Panc1 (cell line): ENCODE measurements around the gene EOLA1. TPM values are rescaled to one million over a fixed set of nuclear protein-coding genes. Genes with fewer than 3 reads are reported as not detected.
A peak's percentile ranks its signal among the peaks of the same experiment; 100 is the strongest.

Source experiments
- ATAC-seq: fragments of 200-7000 bp; cut with Tn5 transposase; 2 replicates; pipeline ENCODE4 v1.9.1; 2020; ENCODE audit warnings: mild to moderate bottlenecking, moderate library complexity
- BruUV-seq: library from RNA; stranded (reverse); fragments of 400-500 nt; replicated peaks from 2 replicates; lab custom pipeline; 2021; lab: Mats Ljungman, UMichigan
- CTCF ChIA-PET: fragments of 300-600 bp; sonication (Branson Sonifier 250); formaldehyde crosslinking; loops from one replicate; lab custom pipeline; 2022; ENCODE audit warnings: antibody characterized with exemption; lab: Charles Lee
- POLR2A ChIA-PET: fragments of 300-600 bp; sonication (Branson Sonifier 250); formaldehyde crosslinking; loops from one replicate; lab custom pipeline; 2022; ENCODE audit warnings: antibody characterized with exemption; lab: Charles Lee
- DNase-seq: peaks from one replicate; pipeline ENCODE4 v3.0.0-alpha.2; 2010; ENCODE audit warnings: low read depth, low spot score
- H3K27ac ChIP-seq: 2 replicates; pipeline ENCODE4 v1.5.1; 2011; ENCODE audit warnings: mild to moderate bottlenecking, low read length, inconsistent platforms
- H3K27me3 ChIP-seq: fragments of 200-500 bp; sonication (Bioruptor generic); 2 replicates; pipeline ENCODE4 v1.6.0; 2014; ENCODE audit warnings: low read length, inconsistent platforms; ENCODE audit not compliant: control insufficient read depth, insufficient read depth
- H3K36me3 ChIP-seq: fragments of 200-500 bp; sonication (Bioruptor generic); 2 replicates; pipeline ENCODE4 v1.5.1; 2014; ENCODE audit warnings: inconsistent platforms, mild to moderate bottlenecking, low read length, moderate library complexity; ENCODE audit not compliant: control insufficient read depth, insufficient read depth
- H3K4me1 ChIP-seq: 2 replicates; pipeline ENCODE4 v1.5.1; 2011; ENCODE audit warnings: inconsistent platforms, mild to moderate bottlenecking, low read length, moderate library complexity; ENCODE audit not compliant: control insufficient read depth, insufficient read depth
- H3K4me3 ChIP-seq, 2 experiments: 2 replicates each; pipeline ENCODE4 v1.5.1; 2011 to 2012; ENCODE audit warnings: low read depth in 2 of 2, low read length in 2 of 2, mild to moderate bottlenecking in 2 of 2, inconsistent platforms in 1 of 2, moderate library complexity in 1 of 2
- H3K9me3 ChIP-seq: fragments of 200-500 bp; sonication (Bioruptor generic); 2 replicates; pipeline ENCODE4 v1.5.1; 2014; ENCODE audit warnings: low read depth, mild to moderate bottlenecking, inconsistent platforms, low read length, moderate library complexity; ENCODE audit not compliant: control insufficient read depth, insufficient read depth
- CTCF ChIP-seq: fragments of 450-650 bp; IDR thresholded peaks from 2 replicates; pipeline ENCODE4 v1.5.1; 2017; ENCODE audit warnings: mild to moderate bottlenecking
- POLR2AphosphoS5 ChIP-seq: IDR thresholded peaks from 2 replicates; pipeline ENCODE4 v1.6.1; 2012; ENCODE audit warnings: mild to moderate bottlenecking, low read depth, low read length, moderate library complexity
- REST ChIP-seq, 2 experiments: IDR thresholded peaks; 2 replicates each; pipeline ENCODE4 v1.6.1; 2011 to 2012; ENCODE audit warnings: low read depth in 2 of 2, control low read depth in 1 of 2, low read length in 1 of 2, mild to moderate bottlenecking in 1 of 2, moderate library complexity in 1 of 2; ENCODE audit not compliant: insufficient read depth in 1 of 2
- SIN3A ChIP-seq: IDR thresholded peaks from 2 replicates; pipeline ENCODE4 v1.6.1; 2012; ENCODE audit warnings: low read depth, mild to moderate bottlenecking, low read length, moderate library complexity, borderline replicate concordance; ENCODE audit not compliant: insufficient read depth
- TCF7L2 ChIP-seq: IDR thresholded peaks from 2 replicates; pipeline ENCODE4 v1.6.1; 2011; ENCODE audit warnings: mild to moderate bottlenecking, low read depth, low read length, inconsistent platforms
- in situ Hi-C: cut with HindIII; loops from 2 replicates; pipeline ENCODE4 v1.10.0; 2016; ENCODE audit warnings: low sequenced_read_pairs, low pct_unique_long_range_greater_than_20kb
- intact Hi-C: fragments of 100-400 bp; cut with micrococcal nuclease; formaldehyde crosslinking; loops from one replicate; pipeline ENCODE4 v1.10.0; 2022; ENCODE audit not compliant: unreplicated experiment
- total RNA-seq: library from RNA; stranded (reverse); gene quantifications from one replicate; pipeline ENCODE4 v1.2.1, GENCODE V29; 2021; ENCODE audit not compliant: unreplicated experiment

EOLA1 gene
- total RNA-seq, 1 experiment from 2014 or later: 26.8 TPM

DNA sequence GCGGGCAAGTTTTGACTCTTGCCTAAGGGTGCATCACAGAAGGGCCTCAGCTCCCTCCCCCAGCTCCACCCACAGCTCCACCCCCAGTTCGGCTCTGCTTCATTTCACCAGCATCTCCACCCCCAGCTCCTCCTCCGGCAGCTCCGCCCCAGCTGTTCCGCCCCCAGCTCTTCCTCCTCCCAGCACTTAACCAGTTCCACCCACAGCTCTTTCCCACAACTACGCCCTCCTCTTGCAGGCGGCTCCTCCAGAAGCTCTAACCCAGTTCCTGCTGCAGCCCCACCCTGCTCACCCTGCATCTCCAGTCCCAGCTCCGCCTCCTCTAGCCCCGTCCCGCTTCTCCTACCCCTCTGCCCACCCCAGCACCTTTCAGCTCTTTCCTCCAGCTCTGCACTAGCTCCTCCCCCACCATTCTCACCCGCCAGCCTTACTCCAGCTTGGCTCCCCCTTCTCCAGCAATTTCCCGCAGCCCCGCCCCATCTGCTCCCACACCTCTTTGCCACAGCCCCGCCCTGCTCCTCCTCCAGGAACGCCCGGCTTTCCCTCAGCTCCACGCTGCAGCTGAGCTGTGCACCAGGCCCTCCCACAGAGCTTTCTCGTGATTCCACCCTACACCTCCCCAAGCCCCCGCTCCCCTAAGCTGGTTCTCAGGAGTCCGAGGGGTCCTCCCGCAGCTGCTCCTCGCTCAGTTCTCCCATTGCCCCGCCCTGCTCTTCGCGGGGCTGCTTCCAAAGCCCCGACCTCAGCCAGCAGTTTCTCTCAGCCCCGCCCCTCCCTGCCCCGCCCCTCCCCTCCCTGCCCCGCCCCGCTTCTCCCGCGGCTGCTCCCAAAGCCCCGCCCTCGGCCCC, 1.3 kb upstream of the EOLA1 start:
- in situ Hi-C loops: no loop called here
- no TSS peak for BruUV-seq
- intact Hi-C loops: no loop called here

More for the DNA sequence above, 1.3 kb upstream of the EOLA1 start:
- Histone ChIP-seq H3K4me1 (peaks cover 5% of the 10 kb centered on the region), H3K4me3 (peak overlapping the region; percentile 41 to 61), H3K36me3 (no peaks in the 10 kb centered on the region), H3K9me3 (no peaks in the 10 kb centered on the region), H3K27me3 (no peaks in the 10 kb centered on the region), H3K27ac (0 out of 2 replicates have a peak overlapping the region, but pooled peaks have one; percentile 6)
- CTCF ChIA-PET: interaction anchor here (1.1 kb wide), 1 partner anchor 28 kb away, joined by 4 read pairs; no protein-coding TSS in a partner anchor
- DNase-seq (peak; percentile 30), ATAC-seq (peak; percentile 83)
- TF ChIP-seq CTCF: no peak
- no peak for TF ChIP-seq SIN3A
- TF ChIP-seq TCF7L2: no peak
- TF ChIP-seq POLR2AphosphoS5: no peak
- TF ChIP-seq REST (IDR thresholded peaks at IDR 0.05; ENCODE audit: insufficient read depth in 1 of 2, low read depth in 2 of 2, low read length in 1 of 2): no peak
- POLR2A ChIA-PET: interaction anchor here (0.9 kb wide), 1 partner anchor 43 kb away, joined by 8 read pairs; no protein-coding TSS in a partner anchor
